Astrocyte (in vitro differentiated cells and primary cell): ENCODE data around the gene KDM1A.

Source experiments
- CTCF ChIP-seq: IDR thresholded peaks from 2 replicates; pipeline ENCODE4 v1.5.1; 2011; ENCODE audit warnings: low read depth, mild to moderate bottlenecking, inconsistent platforms, low read length, moderate library complexity; ENCODE audit not compliant: insufficient read depth
- EZH2 ChIP-seq: IDR thresholded peaks from 2 replicates; pipeline ENCODE4 v1.6.1; 2012; ENCODE audit warnings: mild to moderate bottlenecking, low read length, inconsistent platforms; ENCODE audit not compliant: insufficient read depth

GRCh38 chr1:23102289-23102688 lies 83.0 kb downstream of the KDM1A start:
- TF ChIP-seq CTCF (no peak), EZH2 (no peak)
